ENCODE results near the gene TECPR2.
"Not testable (repeated sequence)": the region's sequence is repeated elsewhere in the genome, so short reads cannot be mapped to it uniquely, and the experiment has no call there.

The TECPR2 gene

DNA sequence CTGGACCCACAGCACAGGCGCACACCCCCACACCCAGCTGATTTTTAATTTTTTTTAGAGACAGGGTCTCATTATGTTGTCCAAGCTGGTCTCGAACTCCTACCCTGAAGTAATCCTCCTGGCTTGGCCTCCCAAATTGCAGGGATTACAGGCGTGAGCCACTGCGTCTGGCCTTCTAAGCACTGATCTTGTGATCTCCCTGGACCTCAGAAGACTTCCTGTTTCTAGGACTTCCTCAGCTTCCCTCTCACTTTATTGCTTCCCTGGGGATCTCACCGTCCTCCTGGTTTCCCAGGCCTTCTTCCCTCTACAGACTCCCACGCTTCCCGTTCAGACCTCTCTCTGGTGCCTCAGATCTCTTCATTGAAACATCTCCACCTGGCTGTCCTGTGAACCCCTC is 29.4 kb upstream of the TECPR2 start:
- no peak for DNase-seq

DNA sequence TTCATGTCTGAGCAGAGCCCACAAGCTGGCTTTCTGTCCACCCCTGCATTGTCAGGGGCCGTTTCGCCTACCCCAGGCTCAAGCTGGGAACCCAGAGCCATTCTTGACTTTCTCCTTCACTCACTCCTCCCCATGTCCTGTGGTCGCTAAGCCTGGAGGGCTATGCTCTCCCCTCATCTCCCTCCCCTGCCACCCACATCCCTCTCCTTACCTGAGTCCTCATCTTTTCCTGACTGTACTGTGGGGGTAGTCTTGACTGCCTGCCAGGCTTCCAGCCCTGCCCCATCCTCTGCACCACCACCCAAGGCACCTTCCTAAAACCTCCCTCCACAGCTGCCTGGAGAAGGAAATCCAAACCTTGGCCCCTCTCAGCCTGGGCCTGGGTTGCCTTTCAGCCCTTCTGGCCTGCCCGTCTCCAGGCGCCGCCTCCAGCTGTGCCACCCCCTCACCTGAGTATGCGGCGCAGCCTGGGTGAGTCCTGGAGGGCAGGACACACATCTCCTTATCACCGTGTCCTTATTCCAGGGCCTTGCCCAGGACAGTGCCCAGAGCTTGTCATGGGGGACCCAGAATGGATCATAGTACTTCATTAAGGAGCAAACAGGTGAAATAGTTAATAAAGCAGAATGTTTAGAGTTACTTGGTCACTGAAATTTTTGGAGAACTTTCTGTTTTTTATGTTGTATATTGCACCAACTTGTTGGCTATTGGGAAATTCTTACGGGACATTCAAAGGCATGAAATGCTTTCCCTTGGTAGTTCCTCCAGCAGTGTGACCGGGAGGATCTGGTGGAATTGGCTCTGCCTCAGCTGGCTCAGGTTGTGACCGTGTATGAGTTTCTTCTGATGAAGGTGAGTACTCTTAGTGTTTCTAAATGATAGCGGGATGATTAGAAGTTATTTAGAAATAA is 28.7 kb upstream of the TECPR2 start:
- DNase-seq: no peak

DNA sequence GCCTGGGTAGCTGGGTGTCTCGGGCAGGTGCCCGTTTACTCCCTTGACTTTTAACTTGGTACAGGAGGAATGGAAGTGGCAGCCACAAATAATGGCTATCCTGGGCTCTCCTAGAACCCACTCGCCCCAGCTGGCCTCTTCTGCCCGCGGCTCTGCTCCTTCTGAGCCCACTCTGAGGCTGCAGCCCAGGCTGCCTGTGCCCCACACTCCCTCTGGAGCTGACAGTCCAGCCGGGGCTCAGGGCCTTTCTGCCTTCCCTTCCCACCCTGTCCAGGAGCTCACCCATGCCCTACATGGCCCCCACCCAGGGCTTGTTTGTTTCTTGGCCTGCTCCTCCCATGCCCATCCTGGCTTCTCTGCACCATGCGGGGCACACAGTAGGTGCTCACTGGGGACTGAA is 27.6 kb upstream of the TECPR2 start:
- DNase-seq: no peak

DNA sequence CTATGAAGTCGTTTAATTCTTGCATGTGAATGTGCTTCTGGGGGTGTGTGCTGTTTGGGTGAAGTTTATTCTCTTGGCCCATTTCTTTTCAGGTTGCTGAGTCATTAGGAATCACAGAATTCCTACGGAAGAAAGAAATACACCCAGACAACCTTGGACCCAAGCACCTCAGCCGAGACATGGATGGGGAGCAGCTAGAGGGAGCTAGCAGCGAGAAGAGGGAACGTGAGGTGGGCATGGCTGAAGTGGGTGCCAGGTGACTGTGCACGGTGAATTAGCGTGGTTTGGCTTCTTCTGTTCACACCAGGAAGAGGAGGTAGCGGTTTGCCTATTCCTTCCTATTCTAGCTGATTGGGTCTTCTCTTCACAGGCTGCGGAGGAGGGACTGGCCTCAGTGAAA is 24.0 kb upstream of the TECPR2 start:
- DNase-seq: no peak

DNA sequence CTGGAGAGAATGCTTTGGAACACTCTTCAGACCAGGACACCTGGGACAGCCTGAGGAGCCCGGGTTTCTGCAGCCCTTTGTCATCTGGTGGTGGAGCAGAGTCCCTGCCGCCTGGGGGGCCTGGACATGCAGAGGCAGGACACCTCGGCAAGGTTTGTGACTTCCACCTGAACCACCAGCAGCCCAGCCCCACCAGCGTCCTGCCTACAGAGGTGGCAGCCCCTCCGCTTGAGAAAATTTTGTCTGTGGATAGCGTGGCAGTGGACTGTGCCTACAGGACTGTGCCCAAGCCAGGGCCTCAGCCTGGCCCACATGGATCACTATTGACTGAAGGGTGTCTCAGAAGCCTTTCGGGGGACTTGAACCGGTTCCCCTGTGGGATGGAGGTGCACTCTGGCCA is 21.2 kb upstream of the TECPR2 start:
- DNase-seq: no peak

DNA sequence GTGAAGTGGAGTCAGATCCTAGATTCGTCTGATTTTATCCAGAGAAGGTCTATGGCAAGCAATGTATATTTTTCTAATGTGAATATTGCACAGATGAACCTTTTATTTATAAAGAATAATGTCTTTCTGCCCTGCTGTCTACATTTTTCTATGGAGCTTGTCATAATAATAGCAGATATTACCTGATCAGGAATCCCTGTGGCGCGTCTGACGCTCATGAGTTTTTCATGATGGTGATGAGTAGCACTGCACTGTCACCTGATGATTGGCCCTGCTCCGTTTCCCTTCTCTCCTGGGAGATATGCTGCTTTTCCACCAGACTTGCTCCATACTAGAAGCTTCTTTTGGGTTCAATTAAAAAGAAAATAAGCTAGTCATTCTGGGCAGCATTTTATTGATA is 20.5 kb upstream of the TECPR2 start:
- DNase-seq: no peak

DNA sequence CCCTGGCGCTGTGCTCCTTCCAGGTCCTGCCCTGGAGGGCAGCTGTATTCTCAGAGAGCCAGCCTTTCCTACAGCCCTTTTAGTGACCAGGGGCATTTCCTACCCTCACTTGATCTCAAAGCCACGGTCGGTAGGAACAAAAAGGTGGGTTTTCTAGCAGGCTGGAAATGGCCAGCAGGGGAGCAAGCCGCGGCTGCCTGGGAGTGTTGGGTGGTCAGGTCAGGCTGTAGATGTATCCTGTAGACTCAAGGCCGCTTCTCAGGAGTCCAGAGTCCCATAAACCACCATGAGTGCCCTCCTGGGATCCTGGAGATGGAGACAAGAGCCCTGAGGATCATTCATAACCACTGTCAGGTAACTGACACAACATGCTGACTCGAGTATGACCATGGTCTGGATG is 18.7 kb upstream of the TECPR2 start:
- DNase-seq: no peak

DNA sequence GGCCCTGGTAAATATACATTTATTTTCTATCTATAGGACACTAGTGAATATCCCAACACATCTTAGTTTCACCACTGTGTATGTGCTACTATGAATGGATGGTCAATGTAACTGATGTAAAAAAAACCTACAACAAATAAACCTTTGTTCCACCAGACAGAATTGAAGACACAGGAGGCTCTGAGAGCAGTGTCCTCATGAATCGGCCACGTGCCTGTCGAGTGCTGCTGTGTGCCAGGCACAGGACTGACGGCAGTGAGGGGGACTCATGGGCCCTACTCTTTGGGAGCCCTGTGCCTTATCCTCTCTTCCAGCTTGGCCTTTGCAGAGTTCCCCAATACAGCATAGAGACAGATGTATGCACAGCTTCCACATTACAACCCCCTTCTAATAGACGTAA is 18.3 kb upstream of the TECPR2 start:
- no peak for DNase-seq

DNA sequence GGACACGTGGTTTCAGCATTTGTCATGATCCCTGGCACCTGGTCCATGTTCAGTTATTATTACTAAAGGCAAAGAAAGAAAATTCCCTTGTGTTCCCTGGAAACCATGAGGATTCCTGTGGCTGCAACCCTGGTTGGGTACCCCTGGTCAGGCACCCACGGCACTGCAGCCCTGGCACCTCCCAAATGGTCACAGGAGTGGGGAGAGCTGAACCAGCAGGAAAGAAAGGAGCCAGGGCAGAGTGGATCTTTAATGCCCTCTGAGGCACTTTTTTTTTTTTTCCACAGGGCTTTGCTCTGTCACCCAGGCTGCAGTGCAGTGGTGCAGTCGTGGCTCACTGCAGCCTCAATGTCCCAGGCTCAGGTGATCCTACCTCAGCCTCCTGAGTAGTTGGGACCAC is 17.5 kb upstream of the TECPR2 start:
- no peak for DNase-seq

DNA sequence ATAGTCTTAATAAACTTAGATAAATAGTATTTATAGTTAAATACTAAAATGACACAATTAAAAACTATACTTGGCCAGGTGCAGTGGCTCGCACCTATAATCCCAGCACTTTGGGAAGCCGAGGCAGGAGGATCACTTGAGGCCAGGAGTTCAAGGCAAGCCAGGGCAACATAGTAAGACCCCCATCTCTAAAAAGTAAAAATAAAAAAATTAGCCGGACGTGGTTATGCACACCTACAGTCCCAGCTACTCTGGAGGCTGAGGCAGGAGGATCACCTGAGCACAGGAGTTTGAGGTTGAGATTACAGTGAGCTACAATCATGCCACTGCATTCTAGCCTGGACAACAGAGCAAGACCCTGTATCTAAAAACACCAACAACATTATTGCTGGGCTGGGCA is 16.1 kb upstream of the TECPR2 start:
- no peak for DNase-seq

DNA sequence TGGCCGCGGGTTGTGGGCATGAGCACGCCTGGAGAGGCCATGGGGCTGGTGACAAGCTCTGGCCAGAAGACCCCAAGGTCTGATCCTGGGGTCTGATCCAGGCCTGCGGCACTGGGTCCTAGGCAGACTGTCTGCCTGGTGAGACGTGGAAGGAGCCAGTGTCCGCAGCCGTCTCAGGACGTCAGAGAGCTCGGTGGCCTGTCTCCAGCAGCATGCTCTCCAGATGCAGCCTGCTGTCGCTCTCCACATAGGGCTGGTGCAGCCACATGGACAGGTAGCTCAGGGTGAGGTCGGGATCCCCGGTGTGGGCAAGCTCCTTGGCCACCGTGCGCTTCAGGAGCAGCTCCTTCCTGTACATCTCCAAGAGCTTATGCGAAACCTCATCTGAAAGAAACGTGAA is 14.4 kb upstream of the TECPR2 start:
- DNase-seq: no peak

DNA sequence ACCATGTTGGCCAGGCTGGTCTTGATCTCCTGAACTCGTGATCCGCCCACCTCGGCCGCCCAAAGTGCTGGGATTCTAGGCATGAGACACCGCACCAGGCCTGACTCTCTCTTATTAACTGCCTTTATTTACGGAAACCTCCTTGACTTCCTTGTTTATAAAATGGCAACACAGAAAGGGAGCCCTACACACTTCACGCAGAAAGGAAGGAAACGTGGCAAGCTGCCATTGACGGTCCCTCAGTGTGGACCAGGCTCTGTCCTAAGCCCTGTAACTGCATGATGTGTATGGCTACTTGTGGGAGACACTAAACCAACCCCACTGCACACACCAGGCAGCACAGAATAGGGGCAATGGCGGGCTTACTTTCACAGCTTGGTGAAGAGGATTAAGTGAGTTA is 11.7 kb upstream of the TECPR2 start:
- DNase-seq: no peak

DNA sequence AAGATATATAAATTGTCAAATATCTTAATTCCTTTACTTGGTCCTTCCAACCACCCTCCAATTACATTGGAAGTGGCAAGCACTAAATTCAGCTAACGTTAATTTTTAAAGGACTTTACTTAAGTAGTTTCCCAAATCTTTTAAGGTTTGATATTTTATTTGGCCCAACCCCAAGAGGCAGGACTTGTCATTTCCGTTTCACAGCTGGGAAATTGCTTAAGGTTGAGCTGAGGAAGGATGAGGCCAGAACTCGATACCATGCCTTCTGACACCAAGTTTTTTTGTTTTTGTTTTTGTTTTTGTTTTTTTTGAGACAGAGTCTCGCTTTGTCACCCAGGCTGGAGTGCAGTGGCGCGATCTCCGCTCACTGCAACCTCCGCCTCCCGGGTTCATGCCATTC is 11.1 kb upstream of the TECPR2 start:
- not testable (repeated sequence) for DNase-seq

DNA sequence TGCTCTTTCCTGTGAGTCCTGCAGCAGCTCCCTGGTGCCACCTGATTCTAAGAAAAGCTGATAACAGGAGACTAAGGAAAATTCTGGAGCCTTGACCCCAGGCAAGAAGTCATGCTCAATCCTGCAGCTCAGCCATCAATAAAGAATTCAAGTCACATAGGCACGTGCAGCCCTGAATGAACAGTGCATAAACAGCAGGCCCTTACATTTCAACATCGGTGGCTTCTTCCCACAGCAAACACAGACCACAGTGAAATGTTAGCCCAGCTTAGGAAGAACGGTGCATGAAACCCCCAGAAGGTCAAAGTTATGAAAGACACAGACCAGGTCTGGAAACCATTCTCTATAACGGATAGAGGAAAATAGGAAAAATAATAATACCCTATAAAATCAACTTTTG is 10.5 kb upstream of the TECPR2 start:
- no peak for DNase-seq

DNA sequence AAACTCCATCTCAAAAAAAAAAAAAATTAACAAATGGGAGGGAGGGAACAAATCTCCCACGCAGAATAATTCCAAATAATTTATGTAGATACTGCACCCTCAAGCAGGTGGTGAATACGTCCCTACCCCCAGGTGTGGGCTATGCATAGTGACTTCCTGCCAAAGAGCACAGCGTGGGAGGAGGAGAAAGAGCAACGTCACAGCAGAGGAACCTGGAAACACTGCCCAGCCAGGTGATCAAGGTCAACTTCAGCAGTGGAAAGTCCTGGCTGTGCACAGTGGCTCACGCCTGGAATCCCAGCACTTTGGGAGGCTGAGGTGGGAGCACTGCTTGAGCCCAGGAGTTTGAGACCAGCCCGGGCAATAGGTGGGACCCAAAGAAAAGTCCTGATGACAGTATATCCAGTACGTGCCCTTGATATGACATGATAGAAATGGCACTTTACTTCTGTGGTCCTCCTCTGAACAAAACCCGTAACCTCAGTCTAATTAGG is 9.6 kb upstream of the TECPR2 start:
- no peak for DNase-seq

DNA sequence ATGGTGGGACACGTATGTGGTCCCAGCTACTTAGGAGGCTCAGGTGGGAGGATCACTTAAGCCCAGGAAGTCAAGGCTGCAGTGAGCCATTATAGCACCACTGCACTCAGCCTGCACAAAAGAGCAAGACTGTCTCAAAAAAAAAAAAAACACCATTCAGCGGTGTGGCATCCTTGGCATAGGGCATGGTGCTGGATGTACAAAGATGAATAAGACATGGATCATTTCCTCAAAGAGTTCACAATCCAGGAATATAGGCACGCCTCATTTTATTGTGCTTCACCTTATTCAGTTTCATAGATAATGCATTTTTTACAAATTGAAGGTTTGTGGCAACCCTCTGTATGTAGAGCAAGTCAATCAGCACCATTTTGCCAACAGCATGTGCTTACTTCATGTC is 6.5 kb upstream of the TECPR2 start:
- DNase-seq: no peak

DNA sequence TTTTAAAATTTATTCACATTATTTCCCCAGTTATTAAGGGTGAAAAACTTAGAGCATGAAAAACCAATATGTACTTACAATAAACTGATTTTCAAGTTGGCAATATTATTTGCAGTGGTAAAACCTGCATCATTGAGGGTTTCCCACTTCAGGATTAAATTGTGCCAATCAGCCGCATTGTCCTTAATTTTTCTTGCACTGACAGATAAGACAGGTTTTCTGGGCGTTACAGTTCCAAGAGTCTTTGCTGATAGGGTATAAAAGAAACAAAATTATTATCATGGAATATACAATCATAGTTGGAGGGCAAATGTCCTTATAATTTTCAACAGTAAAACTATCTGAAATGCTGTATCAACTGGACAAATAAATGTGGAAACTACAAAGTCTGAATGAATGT is 3.4 kb upstream of the TECPR2 start:
- DNase-seq: no peak

DNA sequence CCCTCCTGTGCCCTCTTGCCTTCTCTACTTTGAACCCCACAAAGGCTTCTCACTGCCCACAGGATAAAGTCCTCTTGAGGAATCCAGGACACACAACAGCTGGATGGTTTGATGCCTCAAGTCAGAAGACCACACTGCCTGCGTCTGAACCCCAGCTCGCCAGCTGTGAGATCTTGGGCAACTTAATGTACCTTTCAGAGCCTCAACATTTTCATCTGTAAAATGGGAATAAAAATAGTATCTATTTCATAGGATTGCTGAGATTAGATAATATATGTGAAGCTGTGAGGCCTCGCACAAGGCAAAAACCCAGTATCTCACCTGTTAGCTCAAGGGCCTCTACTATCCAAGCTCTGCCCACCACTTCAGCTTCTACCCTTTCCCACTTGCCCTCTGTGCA is 2.4 kb upstream of the TECPR2 start:
- DNase-seq: no peak

DNA sequence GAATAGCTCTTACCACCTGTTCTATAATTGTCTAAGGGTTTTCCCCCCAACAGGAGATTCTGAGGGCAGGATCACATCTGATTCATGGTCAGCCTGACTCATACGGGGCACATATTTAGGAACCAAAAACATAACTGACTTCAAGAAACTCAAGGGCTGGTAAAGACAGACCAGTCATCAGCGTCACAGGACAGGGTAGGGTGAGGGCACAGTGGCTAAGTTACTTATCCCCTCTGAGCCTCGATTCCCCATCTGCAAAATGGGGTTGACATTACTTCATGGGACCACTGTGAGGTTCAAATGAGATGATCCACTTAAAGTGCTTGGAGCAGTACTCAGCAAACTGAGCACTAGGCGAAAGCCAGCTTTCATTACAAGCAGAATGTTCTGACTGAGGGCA is 657 bp upstream of the TECPR2 start:
- DNase-seq: no peak

DNA sequence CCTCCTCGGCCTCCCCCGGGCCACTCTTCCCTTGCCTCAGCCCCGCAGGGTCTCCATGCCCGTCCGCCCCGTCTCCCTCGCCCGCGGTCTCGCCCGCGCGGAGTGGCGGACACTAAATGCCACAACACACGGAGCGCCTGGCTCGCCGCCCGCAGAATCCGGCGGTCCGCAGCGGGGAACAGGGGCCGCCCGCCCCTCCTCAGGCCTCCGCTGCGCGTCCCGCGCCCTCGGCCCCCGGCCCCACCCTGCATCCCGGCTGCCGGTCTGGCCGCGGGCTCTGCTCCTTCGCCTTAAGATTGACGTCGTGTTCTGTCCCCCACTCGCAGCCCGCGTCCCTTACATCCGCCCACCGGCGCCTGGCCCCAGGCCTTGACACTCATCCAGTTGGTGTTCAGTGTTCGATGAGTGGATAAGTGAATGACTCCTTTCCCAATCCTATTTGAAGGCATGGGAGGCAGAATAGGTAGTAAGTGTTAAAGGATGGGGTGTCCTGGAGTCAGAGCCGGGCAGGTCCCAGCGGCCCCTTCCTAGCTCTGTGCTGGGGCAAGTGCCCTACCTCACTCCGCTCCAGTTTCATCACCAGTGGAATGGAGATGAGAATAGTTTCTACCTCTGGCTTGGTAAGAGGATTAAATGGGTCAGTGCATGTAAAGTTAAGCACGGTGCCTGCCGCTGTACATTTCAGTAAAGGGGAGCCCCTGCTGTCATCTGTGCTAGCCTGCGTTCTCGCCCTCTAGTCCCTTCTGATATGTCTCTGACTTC is 622 bp downstream of the TECPR2 start:
- DNase-seq: no peak

DNA sequence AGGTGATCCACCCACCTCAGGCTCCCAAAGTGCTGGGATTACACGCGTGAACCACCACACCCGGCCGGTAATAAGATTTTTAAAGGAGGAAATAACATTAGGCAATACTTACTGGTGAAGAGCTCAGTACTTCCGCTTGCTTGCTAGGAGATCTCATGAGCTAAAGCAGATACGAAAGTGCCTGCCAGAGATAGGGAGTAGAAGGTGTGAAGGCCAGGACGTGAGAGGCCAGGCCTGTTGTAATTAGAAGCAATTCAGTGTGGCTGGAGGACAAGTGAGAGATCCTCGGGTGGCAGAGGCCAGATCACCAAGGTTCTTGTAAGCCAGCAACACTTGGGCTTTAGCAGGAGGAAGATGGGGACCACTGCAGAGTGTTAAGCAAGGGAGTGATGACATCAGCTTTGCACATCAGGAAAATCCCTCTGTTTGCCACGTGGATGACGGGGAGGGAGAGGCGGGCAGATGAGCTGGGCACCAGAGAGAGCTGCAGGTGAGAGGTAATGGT is 7.6 kb downstream of the TECPR2 start:
- no peak for DNase-seq

DNA sequence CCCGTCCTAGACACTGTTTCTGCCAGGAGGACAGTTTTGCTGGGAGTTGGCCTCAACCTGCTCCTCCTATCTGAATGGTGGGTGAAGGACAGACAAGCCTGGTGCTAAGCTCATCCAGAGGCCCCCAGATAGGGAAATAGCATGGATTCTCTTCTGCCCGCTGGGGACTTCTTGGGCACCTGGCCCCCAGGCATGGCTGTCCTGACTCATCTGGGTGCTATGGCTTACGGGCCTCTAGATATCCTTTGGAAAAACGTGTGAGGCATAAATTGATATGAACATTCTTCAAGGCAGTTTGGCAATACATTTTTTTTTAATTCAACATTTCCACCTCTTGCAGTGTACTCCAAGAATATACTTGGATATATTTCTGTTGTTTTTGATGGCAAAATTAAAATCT is 8.6 kb downstream of the TECPR2 start:
- no peak for DNase-seq

DNA sequence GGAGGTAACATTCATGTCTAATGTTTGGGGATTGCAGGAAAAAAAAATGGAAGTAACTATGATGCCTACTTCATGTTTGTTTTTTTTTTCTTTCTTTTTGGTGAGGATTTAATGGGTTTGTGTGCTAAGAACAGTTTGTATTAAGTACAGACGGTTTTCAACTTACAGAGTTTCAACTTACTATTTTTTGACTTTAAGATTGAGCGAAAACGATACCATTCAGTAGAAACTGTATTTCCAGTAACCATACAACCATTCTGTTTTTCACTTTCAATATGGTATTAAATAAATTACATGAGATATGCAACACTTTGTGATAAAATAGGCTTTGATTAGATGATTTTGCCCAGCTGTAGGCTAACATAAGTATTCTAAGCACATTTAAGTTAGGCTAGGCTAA is 10.4 kb downstream of the TECPR2 start:
- DNase-seq: no peak

DNA sequence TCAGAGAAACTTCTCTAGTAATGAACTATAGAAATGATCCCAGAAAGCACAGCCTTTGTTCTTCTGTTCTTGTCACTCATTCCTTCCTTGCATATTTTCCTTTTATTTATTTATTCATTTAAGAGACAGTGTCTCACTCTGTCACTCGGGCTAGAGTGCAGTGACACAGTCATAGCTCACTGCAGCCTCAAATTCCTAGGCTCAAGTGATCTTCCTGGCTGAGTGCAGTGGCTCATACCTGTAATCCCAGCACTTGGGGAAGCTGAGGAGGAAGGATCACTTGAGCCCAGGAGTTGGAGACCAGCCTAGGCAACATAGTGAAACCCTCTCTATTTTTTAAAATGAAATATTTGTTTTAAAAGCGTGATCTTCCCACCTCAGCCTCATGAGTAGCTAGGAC is 11.5 kb downstream of the TECPR2 start:
- no peak for DNase-seq

All from fibroblast of skin of scalp (primary cell).